GM12878 (cell line): Measurements from ENCODE around the gene EBI3. TPM values are rescaled to one million over a fixed set of nuclear protein-coding genes. Genes with fewer than 3 reads are reported as not detected.
A peak's percentile ranks its signal among the peaks of the same experiment; 100 is the strongest.

Source experiments
- ATF7 ChIP-seq: fragments of 450-650 bp; IDR thresholded peaks from 2 replicates; pipeline ENCODE4 v1.6.1; 2016; ENCODE audit warnings: low read depth, mild to moderate bottlenecking
- CBFB ChIP-seq: IDR thresholded peaks from 2 replicates; pipeline ENCODE4 v1.6.1; 2016; ENCODE audit warnings: antibody characterized with exemption, low read depth
- CBX5 ChIP-seq: sonication (generic); IDR thresholded peaks from 2 replicates; pipeline ENCODE4 v1.6.1; 2016; ENCODE audit warnings: low read depth, moderate library complexity, mild to moderate bottlenecking, inconsistent platforms
- CREM ChIP-seq: IDR thresholded peaks from 2 replicates; pipeline ENCODE4 v1.6.1; 2014; ENCODE audit warnings: antibody characterized with exemption, low read depth
- GABPA ChIP-seq: IDR thresholded peaks from 2 replicates; pipeline ENCODE4 v1.6.1; 2014; ENCODE audit warnings: antibody characterized with exemption, low read depth, mild to moderate bottlenecking, inconsistent platforms
- HDAC2 ChIP-seq: fragments of 200-600 bp; sonication (generic); IDR thresholded peaks from 2 replicates; pipeline ENCODE4 v1.6.1; 2017
- HDAC6 ChIP-seq: fragments of 200-600 bp; sonication (generic); IDR thresholded peaks from one replicate; pipeline ENCODE4 v1.8.0; 2017; ENCODE audit warnings: antibody characterized with exemption; ENCODE audit not compliant: unreplicated experiment
- HDGF ChIP-seq: fragments of 450-650 bp; IDR thresholded peaks from 2 replicates; pipeline ENCODE4 v1.6.1; 2016; ENCODE audit warnings: antibody characterized with exemption
- KAT2A ChIP-seq: conservative IDR thresholded peaks from 2 replicates; pipeline ENCODE4 v1.6.1; 2011; ENCODE audit warnings: low read depth, low read length; ENCODE audit not compliant: control insufficient read depth
- LARP7 ChIP-seq: fragments of 450-650 bp; IDR thresholded peaks from 2 replicates; pipeline ENCODE4 v1.6.1; 2017; ENCODE audit warnings: mild to moderate bottlenecking
- MAX ChIP-seq: IDR thresholded peaks from 2 replicates; pipeline ENCODE4 v1.6.1; 2012; ENCODE audit warnings: low read depth, low read length, improper control_type of control experiment
- MEF2B ChIP-seq: fragments of 450-650 bp; IDR thresholded peaks from 2 replicates; pipeline ENCODE4 v1.6.1; 2018; ENCODE audit warnings: mild to moderate bottlenecking, moderate library complexity; ENCODE audit not compliant: partially characterized antibody, poor library complexity, severe bottlenecking
- MTA2 ChIP-seq: fragments of 450-650 bp; IDR thresholded peaks from 2 replicates; pipeline ENCODE4 v1.6.1; 2016; ENCODE audit warnings: low read depth, mild to moderate bottlenecking, moderate library complexity
- NFIC ChIP-seq: IDR thresholded peaks from 2 replicates; pipeline ENCODE4 v1.6.1; 2012; ENCODE audit warnings: low read depth, mild to moderate bottlenecking, inconsistent platforms, low read length, moderate library complexity
- NR2F1 ChIP-seq: fragments of 450-650 bp; conservative IDR thresholded peaks from 2 replicates; pipeline ENCODE4 v1.6.1; 2017; ENCODE audit warnings: mild to moderate bottlenecking
- NRF1 ChIP-seq: conservative IDR thresholded peaks from 2 replicates; pipeline ENCODE4 v1.6.1; 2011; ENCODE audit warnings: mild to moderate bottlenecking, low read depth, low read length, improper control_type of control experiment
- POLR2A ChIP-seq: IDR thresholded peaks from 2 replicates; pipeline ENCODE4 v1.6.1; 2011; ENCODE audit warnings: low read depth, mild to moderate bottlenecking, low read length
- POLR2AphosphoS2 ChIP-seq: IDR thresholded peaks from 2 replicates; pipeline ENCODE4 v1.6.1; 2011; ENCODE audit warnings: low read depth, mild to moderate bottlenecking, low read length, improper control_type of control experiment, moderate library complexity
- RAD21 ChIP-seq: IDR thresholded peaks from 2 replicates; pipeline ENCODE4 v1.6.1; 2011; ENCODE audit warnings: mild to moderate bottlenecking, low read depth, low read length, moderate library complexity; ENCODE audit not compliant: insufficient read depth
- SMAD1 ChIP-seq: fragments of 450-650 bp; IDR thresholded peaks from 2 replicates; pipeline ENCODE4 v1.6.1; 2018; ENCODE audit warnings: mild to moderate bottlenecking, low read depth; ENCODE audit not compliant: partially characterized antibody
- SP1 ChIP-seq: IDR thresholded peaks from one replicate; pipeline ENCODE4 v1.6.1; 2011; ENCODE audit warnings: low read depth, low read length
- SPI1 ChIP-seq: IDR thresholded peaks from 2 replicates; pipeline ENCODE4 v1.6.1; 2011; ENCODE audit warnings: low read depth, mild to moderate bottlenecking, low read length, moderate library complexity, borderline replicate concordance; ENCODE audit not compliant: insufficient read depth
- TCF3 ChIP-seq: IDR thresholded peaks from 2 replicates; pipeline ENCODE4 v1.6.1; 2012; ENCODE audit warnings: low read depth, mild to moderate bottlenecking, low read length, borderline replicate concordance; ENCODE audit not compliant: insufficient read depth
- TCF7 ChIP-seq: IDR thresholded peaks from 2 replicates; pipeline ENCODE4 v1.6.1; 2014; ENCODE audit warnings: antibody characterized with exemption, borderline replicate concordance
- ZNF217 ChIP-seq: fragments of 450-650 bp; IDR thresholded peaks from 2 replicates; pipeline ENCODE4 v1.6.1; 2017; ENCODE audit warnings: antibody characterized with exemption, mild to moderate bottlenecking
- ZNF274 ChIP-seq: IDR thresholded peaks from one replicate; pipeline ENCODE4 v1.8.0; 2011; ENCODE audit not compliant: insufficient read length, insufficient read depth
- ZNF384 ChIP-seq: IDR thresholded peaks from 2 replicates; pipeline ENCODE4 v1.6.1; 2012; ENCODE audit warnings: low read depth, mild to moderate bottlenecking, low read length, improper control_type of control experiment, borderline replicate concordance
- ZSCAN29 ChIP-seq: fragments of 450-650 bp; IDR thresholded peaks from 2 replicates; pipeline ENCODE4 v1.6.1; 2017; ENCODE audit warnings: mild to moderate bottlenecking, moderate library complexity
- ZZZ3 ChIP-seq: IDR thresholded peaks from 2 replicates; pipeline ENCODE4 v1.6.1; 2011; ENCODE audit warnings: low read depth; ENCODE audit not compliant: control insufficient read depth, insufficient read length
- polyA plus RNA-seq, 11 experiments: library from polyadenylated mRNA; depleted of rRNA in 4 of 11; unstranded in 6 of 11; stranded (reverse) in 5 of 11; fragments of >200 nt; fragmentation: Nextera tagmentation in 4 of 11; fragmentation: Illumina TruSeq in 1 of 11; extraction: Ambion mirVana in 4 of 11; extraction: Trizol in 1 of 11; gene quantifications; 1 replicate in 1 of 11; 2 replicates in 10 of 11; pipeline versions ENCODE4 v1.2.1 to v1.2.3, GENCODE V29; 2011 to 2016; ENCODE audit warnings: inconsistent platforms in 2 of 11, missing spikeins in 2 of 11, low read depth in 1 of 11
- total RNA-seq, 4 experiments: library from RNA; depleted of rRNA in 3 of 4; stranded (reverse); fragments of >200 nt in 3 of 4; fragmentation: Illumina TruSeq in 1 of 4; extraction: Trizol in 1 of 4; gene quantifications; 2 replicates each; pipeline versions ENCODE4 v1.2.1 to v1.2.3, GENCODE V29; 2013 to 2021
- TF ChIP-seq, protein P1 (sequence below): IDR thresholded peaks from 2 replicates; pipeline ENCODE4 v1.6.1; 2012; ENCODE audit warnings: low read depth, low read length, improper control_type of control experiment
- TF ChIP-seq, protein P2 (sequence below): fragments of 450-650 bp; formaldehyde crosslinking; IDR thresholded peaks from 2 replicates; pipeline ENCODE4 v1.4.0; 2020; ENCODE audit warnings: mild to moderate bottlenecking, moderate library complexity

Gene EBI3
- total and polyA plus RNA-seq, 10 of the 15 experiments (the other 5 are each of a cell fraction or from before 2014, with no cell fraction given): 22.0 to 288 (median 186) TPM

DNA sequence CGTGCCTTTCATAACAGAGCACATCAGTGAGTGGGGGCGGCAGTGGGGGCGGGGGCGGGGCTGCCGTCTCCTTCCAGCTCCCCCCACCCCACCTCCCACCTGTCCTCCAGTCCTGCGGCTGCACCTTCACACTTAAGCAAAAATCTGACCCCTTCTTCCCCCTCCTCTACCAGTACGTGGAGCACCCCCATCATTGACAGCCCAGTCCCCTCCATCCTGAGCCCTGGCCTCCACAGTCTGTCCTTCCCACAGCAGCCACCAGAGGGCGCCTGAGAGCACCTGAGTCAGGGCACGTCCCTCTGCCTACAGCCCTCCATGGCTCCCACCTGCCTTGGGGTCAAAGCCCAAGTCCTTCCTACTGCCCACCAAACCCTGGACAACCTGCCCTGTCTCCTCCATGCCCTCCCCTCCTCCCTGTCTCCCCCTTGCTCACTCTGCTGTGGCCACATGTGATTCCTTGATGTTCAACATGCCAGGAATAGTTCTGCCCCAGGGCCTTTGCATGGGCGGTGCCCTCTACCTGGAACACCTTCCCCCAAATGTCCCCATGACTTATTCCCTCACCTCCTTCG lies 4.0 kb downstream of the EBI3 start (continued):
- no peak for TF ChIP-seq CBFB
- TF ChIP-seq SP1: no peak
- no peak for TF ChIP-seq LARP7
- TF ChIP-seq, protein P1, sequence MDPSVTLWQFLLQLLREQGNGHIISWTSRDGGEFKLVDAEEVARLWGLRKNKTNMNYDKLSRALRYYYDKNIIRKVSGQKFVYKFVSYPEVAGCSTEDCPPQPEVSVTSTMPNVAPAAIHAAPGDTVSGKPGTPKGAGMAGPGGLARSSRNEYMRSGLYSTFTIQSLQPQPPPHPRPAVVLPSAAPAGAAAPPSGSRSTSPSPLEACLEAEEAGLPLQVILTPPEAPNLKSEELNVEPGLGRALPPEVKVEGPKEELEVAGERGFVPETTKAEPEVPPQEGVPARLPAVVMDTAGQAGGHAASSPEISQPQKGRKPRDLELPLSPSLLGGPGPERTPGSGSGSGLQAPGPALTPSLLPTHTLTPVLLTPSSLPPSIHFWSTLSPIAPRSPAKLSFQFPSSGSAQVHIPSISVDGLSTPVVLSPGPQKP: no peak
- TF ChIP-seq RAD21: peak; percentile 41
- no peak for TF ChIP-seq ZNF384
- no peak for TF ChIP-seq SPI1
- no peak for TF ChIP-seq MTA2
- TF ChIP-seq, protein P2, sequence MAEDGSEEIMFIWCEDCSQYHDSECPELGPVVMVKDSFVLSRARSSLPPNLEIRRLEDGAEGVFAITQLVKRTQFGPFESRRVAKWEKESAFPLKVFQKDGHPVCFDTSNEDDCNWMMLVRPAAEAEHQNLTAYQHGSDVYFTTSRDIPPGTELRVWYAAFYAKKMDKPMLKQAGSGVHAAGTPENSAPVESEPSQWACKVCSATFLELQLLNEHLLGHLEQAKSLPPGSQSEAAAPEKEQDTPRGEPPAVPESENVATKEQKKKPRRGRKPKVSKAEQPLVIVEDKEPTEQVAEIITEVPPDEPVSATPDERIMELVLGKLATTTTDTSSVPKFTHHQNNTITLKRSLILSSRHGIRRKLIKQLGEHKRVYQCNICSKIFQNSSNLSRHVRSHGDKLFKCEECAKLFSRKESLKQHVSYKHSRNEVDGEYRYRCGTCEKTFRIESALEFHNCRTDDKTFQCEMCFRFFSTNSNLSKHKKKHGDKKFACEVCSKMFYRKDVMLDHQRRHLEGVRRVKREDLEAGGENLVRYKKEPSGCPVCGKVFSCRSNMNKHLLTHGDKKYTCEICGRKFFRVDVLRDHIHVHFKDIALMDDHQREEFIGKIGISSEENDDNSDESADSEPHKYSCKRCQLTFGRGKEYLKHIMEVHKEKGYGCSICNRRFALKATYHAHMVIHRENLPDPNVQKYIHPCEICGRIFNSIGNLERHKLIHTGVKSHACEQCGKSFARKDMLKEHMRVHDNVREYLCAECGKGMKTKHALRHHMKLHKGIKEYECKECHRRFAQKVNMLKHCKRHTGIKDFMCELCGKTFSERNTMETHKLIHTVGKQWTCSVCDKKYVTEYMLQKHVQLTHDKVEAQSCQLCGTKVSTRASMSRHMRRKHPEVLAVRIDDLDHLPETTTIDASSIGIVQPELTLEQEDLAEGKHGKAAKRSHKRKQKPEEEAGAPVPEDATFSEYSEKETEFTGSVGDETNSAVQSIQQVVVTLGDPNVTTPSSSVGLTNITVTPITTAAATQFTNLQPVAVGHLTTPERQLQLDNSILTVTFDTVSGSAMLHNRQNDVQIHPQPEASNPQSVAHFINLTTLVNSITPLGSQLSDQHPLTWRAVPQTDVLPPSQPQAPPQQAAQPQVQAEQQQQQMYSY (CRISPR knock-in tag): no peak
- no peak for TF ChIP-seq NRF1
- no peak for TF ChIP-seq ATF7
- no peak for TF ChIP-seq POLR2A
- peak; percentile 94 for TF ChIP-seq HDGF
- TF ChIP-seq POLR2AphosphoS2: no peak; the same call in 1 of the 2 replicates
- TF ChIP-seq TCF7: no peak
- 0 out of 2 replicates have a peak, but pooled peaks have one; percentile 35 for TF ChIP-seq NR2F1
- no peak for TF ChIP-seq MAX
- no peak for TF ChIP-seq MEF2B
- TF ChIP-seq ZSCAN29: no peak
- peak; percentile 92; the same call in 1 of the 2 replicates for TF ChIP-seq HDAC2
- TF ChIP-seq CREM: no peak
- no peak for TF ChIP-seq ZZZ3
- no peak for TF ChIP-seq NFIC
- TF ChIP-seq GABPA: no peak
- TF ChIP-seq SMAD1: no peak
- TF ChIP-seq KAT2A: no peak
- TF ChIP-seq ZNF274: no peak
- TF ChIP-seq TCF3: 0 out of 2 replicates have a peak, but pooled peaks have one; percentile 23
- TF ChIP-seq HDAC6: no peak
- no peak for TF ChIP-seq CBX5
- peak; percentile 98 for TF ChIP-seq ZNF217
